Measurements from ENCODE around the gene NANOS1.

Gene NANOS1

GRCh38 chr10:119029613-119030420 lies at the start of gene NANOS1:
NANOS1 (plus strand) TSS chr10:119029714; CDS start chr10:119029802, 88 bp downstream.
- Mint-ChIP-seq H3K27me3 (peaks cover 36% of the 10 kb centered on the region), H3K4me1 (peaks cover 25% of the 10 kb centered on the region), H3K4me3 (peak within 1 kb of the TSS; percentile 68), H3K36me3 (peaks cover 23% of the 10 kb centered on the region), H3K9me3 (no peaks in the 10 kb centered on the region), H3K27ac (no peak within 1 kb of the TSS)
- peak; percentile 55 for DNase-seq
- CTCF ChIA-PET, result interaction anchor here (0.9 to 1.0 kb wide), 2 partner anchors 177 to 461 kb away, joined by 3 read pairs; no protein-coding TSS in a partner anchor

- H3K4me1 Mint-ChIP-seq, result no peaks in the 10 kb centered on the region
- no peak overlapping the region for H3K27ac Mint-ChIP-seq
- H3K9me3 Mint-ChIP-seq, result peaks cover 7% of the 10 kb centered on the region
- no peaks in the 10 kb centered on the region for H3K36me3 Mint-ChIP-seq
- H3K4me3 Mint-ChIP-seq, result no peak overlapping the region
- DNase-seq, result no peak
- peaks cover 40% of the 10 kb centered on the region for H3K27me3 Mint-ChIP-seq
- CTCF ChIA-PET, result no interaction called here
Observed at GRCh38 chr10:118980135-118980865, 49.2 kb upstream of the NANOS1 start.

GRCh38 chr10:118980870-118981269 lies 48.6 kb upstream of the NANOS1 start:
- H3K27ac Mint-ChIP-seq, result no peak overlapping the region

GRCh38 chr10:118981946-118982345 lies 47.6 kb upstream of the NANOS1 start:
- Mint-ChIP-seq H3K27me3 (peaks cover 34% of the 10 kb centered on the region), H3K9me3 (peaks cover 12% of the 10 kb centered on the region), H3K4me3 (no peak overlapping the region), H3K27ac (no peak overlapping the region), H3K36me3 (peaks cover 3% of the 10 kb centered on the region), H3K4me1 (peaks cover 2% of the 10 kb centered on the region)
- DNase-seq, result no peak
- CTCF ChIA-PET, result interaction anchor here (0.9 kb wide), 1 partner anchor 10 kb away, joined by 4 read pairs; no protein-coding TSS in a partner anchor

More at GRCh38 chr10:118980870-118981269, 48.6 kb upstream of the NANOS1 start:
- no peaks in the 10 kb centered on the region for H3K4me1 Mint-ChIP-seq
- peaks cover 40% of the 10 kb centered on the region for H3K27me3 Mint-ChIP-seq
- no peak overlapping the region for H3K4me3 Mint-ChIP-seq
- CTCF ChIA-PET, result no interaction called here
- H3K9me3 Mint-ChIP-seq, result peaks cover 11% of the 10 kb centered on the region
- peaks cover 3% of the 10 kb centered on the region for H3K36me3 Mint-ChIP-seq
- DNase-seq, result no peak

GRCh38 chr10:118982366-118982765 lies 47.1 kb upstream of the NANOS1 start:
- CTCF ChIA-PET, result no interaction called here
- no peak for DNase-seq
- Mint-ChIP-seq H3K9me3 (peaks cover 12% of the 10 kb centered on the region), H3K4me3 (no peak overlapping the region), H3K27ac (no peak overlapping the region), H3K36me3 (peaks cover 3% of the 10 kb centered on the region), H3K4me1 (peaks cover 6% of the 10 kb centered on the region), H3K27me3 (peaks cover 33% of the 10 kb centered on the region)

- peaks cover 3% of the 10 kb centered on the region for H3K36me3 Mint-ChIP-seq
- peaks cover 37% of the 10 kb centered on the region for H3K27me3 Mint-ChIP-seq
- H3K27ac Mint-ChIP-seq, result no peak overlapping the region
- CTCF ChIA-PET, result no interaction called here
- H3K9me3 Mint-ChIP-seq, result peaks cover 12% of the 10 kb centered on the region
- DNase-seq, result no peak
- peaks cover 13% of the 10 kb centered on the region for H3K4me1 Mint-ChIP-seq
- H3K4me3 Mint-ChIP-seq, result no peak overlapping the region
Observed at GRCh38 chr10:118983263-118983662, 46.3 kb upstream of the NANOS1 start.

- Mint-ChIP-seq H3K27ac (no peak overlapping the region), H3K4me1 (peaks cover 13% of the 10 kb centered on the region), H3K27me3 (peaks cover 45% of the 10 kb centered on the region), H3K4me3 (no peak overlapping the region), H3K36me3 (peaks cover 3% of the 10 kb centered on the region), H3K9me3 (peaks cover 13% of the 10 kb centered on the region)
- CTCF ChIA-PET, result no interaction called here
- no peak for DNase-seq
Observed at GRCh38 chr10:118985576-118985975, 43.9 kb upstream of the NANOS1 start.

GRCh38 chr10:118986815-118987790 lies 42.4 kb upstream of the NANOS1 start:
- Mint-ChIP-seq H3K9me3 (peaks cover 13% of the 10 kb centered on the region), H3K27me3 (peaks cover 45% of the 10 kb centered on the region)

GRCh38 chr10:118990326-118990725 lies 39.2 kb upstream of the NANOS1 start:
- Mint-ChIP-seq H3K9me3 (peaks cover 6% of the 10 kb centered on the region), H3K27ac (no peak overlapping the region), H3K4me1 (peaks cover 13% of the 10 kb centered on the region), H3K4me3 (no peak overlapping the region), H3K27me3 (peaks cover 51% of the 10 kb centered on the region), H3K36me3 (peaks cover 3% of the 10 kb centered on the region)
- CTCF ChIA-PET, result no interaction called here
- DNase-seq, result no peak

More at GRCh38 chr10:118986815-118987790, 42.4 kb upstream of the NANOS1 start:
- Mint-ChIP-seq H3K4me3 (no peak overlapping the region), H3K36me3 (peaks cover 3% of the 10 kb centered on the region), H3K4me1 (peaks cover 13% of the 10 kb centered on the region), H3K27ac (no peak overlapping the region)
- no peak for DNase-seq
- CTCF ChIA-PET, result interaction anchor here (0.5 kb wide), 1 partner anchor 1485 kb away, joined by 4 read pairs; no protein-coding TSS in a partner anchor

GRCh38 chr10:118992496-118992895 lies 37.0 kb upstream of the NANOS1 start:
- Mint-ChIP-seq H3K27ac (no peak overlapping the region), H3K4me3 (no peak overlapping the region), H3K4me1 (peaks cover 5% of the 10 kb centered on the region), H3K27me3 (peaks cover 53% of the 10 kb centered on the region), H3K9me3 (peaks cover 1% of the 10 kb centered on the region), H3K36me3 (no peaks in the 10 kb centered on the region)
- CTCF ChIA-PET, result no interaction called here
- no peak for DNase-seq

GRCh38 chr10:118993214-118993613 lies 36.3 kb upstream of the NANOS1 start:
- H3K9me3 Mint-ChIP-seq, result peaks cover 1% of the 10 kb centered on the region
- DNase-seq, result no peak
- H3K4me1 Mint-ChIP-seq, result no peaks in the 10 kb centered on the region
- peaks cover 58% of the 10 kb centered on the region for H3K27me3 Mint-ChIP-seq
- CTCF ChIA-PET, result no interaction called here
- no peaks in the 10 kb centered on the region for H3K36me3 Mint-ChIP-seq
- no peak overlapping the region for H3K27ac Mint-ChIP-seq
- H3K4me3 Mint-ChIP-seq, result no peak overlapping the region

- no peak overlapping the region for H3K4me3 Mint-ChIP-seq
- H3K27ac Mint-ChIP-seq, result no peak overlapping the region
Observed at GRCh38 chr10:118994321-118994720, 35.2 kb upstream of the NANOS1 start.

GRCh38 chr10:118995739-118996138 lies 33.8 kb upstream of the NANOS1 start:
- peaks cover 53% of the 10 kb centered on the region for H3K27me3 Mint-ChIP-seq
- no peak for DNase-seq
- no peaks in the 10 kb centered on the region for H3K4me1 Mint-ChIP-seq
- CTCF ChIA-PET, result no interaction called here
- H3K9me3 Mint-ChIP-seq, result no peaks in the 10 kb centered on the region
- H3K4me3 Mint-ChIP-seq, result no peak overlapping the region
- no peaks in the 10 kb centered on the region for H3K36me3 Mint-ChIP-seq
- no peak overlapping the region for H3K27ac Mint-ChIP-seq

More at GRCh38 chr10:118994321-118994720, 35.2 kb upstream of the NANOS1 start:
- H3K27me3 Mint-ChIP-seq, result peaks cover 59% of the 10 kb centered on the region
- H3K9me3 Mint-ChIP-seq, result no peaks in the 10 kb centered on the region
- no peak for DNase-seq
- CTCF ChIA-PET, result no interaction called here
- H3K36me3 Mint-ChIP-seq, result no peaks in the 10 kb centered on the region
- H3K4me1 Mint-ChIP-seq, result no peaks in the 10 kb centered on the region

- Mint-ChIP-seq H3K27ac (no peak overlapping the region), H3K27me3 (peaks cover 48% of the 10 kb centered on the region), H3K9me3 (no peaks in the 10 kb centered on the region), H3K4me3 (no peak overlapping the region), H3K36me3 (no peaks in the 10 kb centered on the region), H3K4me1 (no peaks in the 10 kb centered on the region)
- DNase-seq, result no peak
- CTCF ChIA-PET, result no interaction called here
Observed at GRCh38 chr10:118997379-118997778, 32.1 kb upstream of the NANOS1 start.

Measured in activated naive CD4-positive, alpha-beta T cell treated with anti-CD3 and anti-CD28 coated beads, Interleukin-2, amount 10 ng/mL, durations not matched to agents 7 days and 5 days (primary cell).